ENCODE results near the gene RDH8. TPM values are rescaled to one million over a fixed set of nuclear protein-coding genes. Genes with fewer than 3 reads are reported as not detected.

The RDH8 gene
- polyA plus RNA-seq, 1 donor (not counting 4 experiments of a cell fraction or from before 2014, with no cell fraction given): not detected

GRCh38 chr19:10052602-10053360, 39.5 kb downstream of the RDH8 start:
- FAIRE-seq (no peak), DNase-seq (ENCODE audit: low read depth, low spot score) (no peak)
- H3K4me1 ChIP-seq (ENCODE audit: control insufficient read depth, extremely low read depth, insufficient read depth, low read length): no peaks in the 10 kb centered on the region
- TF ChIP-seq CTCF (optimal IDR thresholded peaks at IDR 0.05 in 1 of 3, IDR thresholded peaks at IDR 0.05 in 1 of 3, conservative IDR thresholded peaks at IDR 0.05 in 1 of 3; ENCODE audit: extremely low read depth in 1 of 3, insufficient read depth in 2 of 3, low read length in 3 of 3) (no peak), EZH2 (IDR thresholded peaks at IDR 0.05; ENCODE audit: low read length) (no peak)
- no peaks in the 10 kb centered on the region for H3K36me3 ChIP-seq (ENCODE audit: control insufficient read depth in 2 of 2, extremely low read depth in 1 of 2, insufficient read depth in 2 of 2, low read length in 2 of 2)
- no peak overlapping the region for H3K9ac ChIP-seq (ENCODE audit: control insufficient read depth, extremely low read depth, insufficient read depth, low read length)
- H2AFZ ChIP-seq (ENCODE audit: control insufficient read depth, low read length): no peak overlapping the region
- no peak overlapping the region for H3K27ac ChIP-seq (ENCODE audit: control insufficient read depth, insufficient read depth, low read length)
- H3K27me3 ChIP-seq (ENCODE audit: control insufficient read depth, extremely low read depth, insufficient read depth, low read length): no peaks in the 10 kb centered on the region
- no peak overlapping the region for H3K4me2 ChIP-seq (ENCODE audit: control insufficient read depth, extremely low read depth, insufficient read depth, low read depth, low read length)
- H3K4me3 ChIP-seq (ENCODE audit: control insufficient read depth in 2 of 3, extremely low read depth in 1 of 3, insufficient read depth in 2 of 3, low read depth in 1 of 3, low read length in 3 of 3): no peak overlapping the region
- no peaks in the 10 kb centered on the region for H3K79me2 ChIP-seq (ENCODE audit: control insufficient read depth, insufficient read depth, low read length)
- dilution Hi-C loops (cut with MboI; ENCODE audit: extremely low pct_ligation_motif_present, low sequenced_read_pairs): no loop called here
- H4K20me1 ChIP-seq (ENCODE audit: control insufficient read depth, extremely low read depth, insufficient read depth, low read length): no peaks in the 10 kb centered on the region
- H3K9me1 ChIP-seq (ENCODE audit: control insufficient read depth, extremely low read depth, insufficient read depth, low read length): no peaks in the 10 kb centered on the region
- no peaks in the 10 kb centered on the region for H3K9me3 ChIP-seq (ENCODE audit: control insufficient read depth, low read depth, low read length)

GRCh38 chr19:10061717-10062310, 48.5 kb downstream of the RDH8 start:
- Histone ChIP-seq H4K20me1 (ENCODE audit: control insufficient read depth, extremely low read depth, insufficient read depth, low read length) (no peaks in the 10 kb centered on the region), H3K9ac (ENCODE audit: control insufficient read depth, extremely low read depth, insufficient read depth, low read length) (no peak overlapping the region), H3K27me3 (ENCODE audit: control insufficient read depth, extremely low read depth, insufficient read depth, low read length) (no peaks in the 10 kb centered on the region), H3K27ac (ENCODE audit: control insufficient read depth, insufficient read depth, low read length) (no peak overlapping the region), H3K79me2 (ENCODE audit: control insufficient read depth, insufficient read depth, low read length) (no peaks in the 10 kb centered on the region), H3K9me3 (ENCODE audit: control insufficient read depth, low read depth, low read length) (no peaks in the 10 kb centered on the region), H3K4me3 (ENCODE audit: control insufficient read depth in 2 of 3, extremely low read depth in 1 of 3, insufficient read depth in 2 of 3, low read depth in 1 of 3, low read length in 3 of 3) (no peak overlapping the region), H3K9me1 (ENCODE audit: control insufficient read depth, extremely low read depth, insufficient read depth, low read length) (no peaks in the 10 kb centered on the region), H3K4me2 (ENCODE audit: control insufficient read depth, extremely low read depth, insufficient read depth, low read depth, low read length) (no peak overlapping the region), H2AFZ (ENCODE audit: control insufficient read depth, low read length) (no peak overlapping the region), H3K36me3 (ENCODE audit: control insufficient read depth in 2 of 2, extremely low read depth in 1 of 2, insufficient read depth in 2 of 2, low read length in 2 of 2) (no peaks in the 10 kb centered on the region), H3K4me1 (ENCODE audit: control insufficient read depth, extremely low read depth, insufficient read depth, low read length) (no peaks in the 10 kb centered on the region)
- no peak for FAIRE-seq
- dilution Hi-C loops (cut with MboI; ENCODE audit: extremely low pct_ligation_motif_present, low sequenced_read_pairs): no loop called here
- no peak for DNase-seq (ENCODE audit: low read depth, low spot score)
- TF ChIP-seq CTCF (optimal IDR thresholded peaks at IDR 0.05 in 1 of 3, IDR thresholded peaks at IDR 0.05 in 1 of 3, conservative IDR thresholded peaks at IDR 0.05 in 1 of 3; ENCODE audit: extremely low read depth in 1 of 3, insufficient read depth in 2 of 3, low read length in 3 of 3): no peak
- no peak for TF ChIP-seq EZH2 (IDR thresholded peaks at IDR 0.05; ENCODE audit: low read length)

All from keratinocyte (primary cell).